HepG2 (cell line): ENCODE data around the gene PTH. TPM values are rescaled to one million over a fixed set of nuclear protein-coding genes. Genes with fewer than 3 reads are reported as not detected.
A peak's percentile ranks its signal among the peaks of the same experiment; 100 is the strongest.

Experiments used
- CENPT ChIP-seq: sonication (generic); formaldehyde crosslinking; IDR thresholded peaks from 2 replicates; pipeline ENCODE4 v1.8.0; 2022; ENCODE audit warnings: low read depth, mild to moderate bottlenecking, moderate library complexity, missing genetic modification reagents
- CSRNP2 ChIP-seq: sonication (generic); formaldehyde crosslinking; conservative IDR thresholded peaks from 2 replicates; pipeline ENCODE4 v1.8.0; 2022; ENCODE audit warnings: low read depth, missing genetic modification reagents
- ETV6 ChIP-seq: sonication (generic); formaldehyde crosslinking; conservative IDR thresholded peaks from 2 replicates; pipeline ENCODE4 v1.4.0; 2020; ENCODE audit warnings: missing genetic modification reagents
- FOXP4 ChIP-seq: sonication (generic); formaldehyde crosslinking; IDR thresholded peaks from 2 replicates; pipeline ENCODE4 v1.4.0; 2020; ENCODE audit warnings: missing genetic modification reagents
- GMEB1 ChIP-seq: sonication (generic); formaldehyde crosslinking; IDR thresholded peaks from 2 replicates; pipeline ENCODE4 v1.5.1; 2020; ENCODE audit warnings: missing genetic modification reagents, mild to moderate bottlenecking, borderline replicate concordance
- HNF4G ChIP-seq, 2 experiments: sonication (generic) in 1 of 2; formaldehyde crosslinking in 1 of 2; IDR thresholded peaks; 2 replicates each; pipeline versions ENCODE4 v1.4.0 to v1.6.1; 2011 to 2020; ENCODE audit warnings: borderline replicate concordance in 2 of 2, low read depth in 2 of 2, mild to moderate bottlenecking in 2 of 2, low read length in 1 of 2, missing genetic modification reagents in 1 of 2, moderate library complexity in 1 of 2
- JUN ChIP-seq: sonication (generic); formaldehyde crosslinking; IDR thresholded peaks from 2 replicates; pipeline ENCODE4 v1.4.0; 2020; ENCODE audit warnings: mild to moderate bottlenecking, missing genetic modification reagents
- MXD1 ChIP-seq: sonication (generic); formaldehyde crosslinking; IDR thresholded peaks from 2 replicates; pipeline ENCODE4 v1.4.0; 2020; ENCODE audit warnings: mild to moderate bottlenecking, missing genetic modification reagents
- PCBP2 ChIP-seq: fragments of 200-400 bp; formaldehyde crosslinking; optimal IDR thresholded peaks from 2 replicates; pipeline ENCODE3; 2018; ENCODE audit warnings: low read length, low read depth; ENCODE audit not compliant: poor library complexity, severe bottlenecking
- SMC3 ChIP-seq: IDR thresholded peaks from 2 replicates; pipeline ENCODE4 v1.6.1; 2011; ENCODE audit warnings: low read length, improper control_type of control experiment
- U2AF1 ChIP-seq: fragments of 200-400 bp; formaldehyde crosslinking; optimal IDR thresholded peaks from 2 replicates; pipeline ENCODE3; 2017; ENCODE audit warnings: mild to moderate bottlenecking, low read depth, low read length
- ZMAT5 ChIP-seq: sonication (generic); formaldehyde crosslinking; IDR thresholded peaks from 2 replicates; pipeline ENCODE4 v1.5.0; 2020; ENCODE audit warnings: mild to moderate bottlenecking, low read depth, missing genetic modification reagents, borderline replicate concordance
- ZNF142 ChIP-seq: sonication (generic); formaldehyde crosslinking; IDR thresholded peaks from 2 replicates; pipeline ENCODE4 v1.4.0; 2020; ENCODE audit warnings: missing genetic modification reagents
- ZNF205 ChIP-seq: IDR thresholded peaks from 2 replicates; pipeline ENCODE4 v1.6.1; 2018; ENCODE audit warnings: missing biosample characterization, missing genetic modification reagents
- ZNF776 ChIP-seq: sonication (generic); formaldehyde crosslinking; IDR thresholded peaks from 2 replicates; pipeline ENCODE4 v1.4.0; 2020; ENCODE audit warnings: mild to moderate bottlenecking, missing genetic modification reagents
- polyA plus RNA-seq, 8 experiments: library from polyadenylated mRNA; depleted of rRNA in 3 of 8; stranded (reverse) in 7 of 8; unstranded in 1 of 8; fragments of >200 nt; fragmentation: Illumina TruSeq in 4 of 8; extraction: Trizol in 4 of 8; gene quantifications; 2 replicates each; pipeline versions ENCODE4 v1.2.1 to v1.2.3, GENCODE V29; 2011 to 2016; ENCODE audit warnings: low read depth in 4 of 8, missing spikeins in 1 of 8, mixed read lengths in 1 of 8; ENCODE audit not compliant: insufficient read depth in 1 of 8
- total RNA-seq, 5 experiments: library from RNA; depleted of rRNA; stranded (reverse); fragments of >200 nt; fragmentation: Illumina TruSeq; extraction: Trizol; gene quantifications; 2 replicates each; pipeline ENCODE4 v1.2.3, GENCODE V29; 2016; ENCODE audit warnings: low read depth in 1 of 5

The PTH gene
- total and polyA plus RNA-seq, 2 of the 13 experiments (the other 11 are each of a cell fraction or from before 2014, with no cell fraction given) = not detected

GRCh38 chr11:13462901-13463778 lies 32.7 kb downstream of the PTH start, which contains the start of gene BTBD10 (continued):
- no peak for TF ChIP-seq ZNF776 (CRISPR knock-in tag)
- TF ChIP-seq ZNF142 = no peak
- peak; percentile 68 for TF ChIP-seq ZNF205 (CRISPR knock-in tag)
- TF ChIP-seq JUN (CRISPR knock-in tag) = no peak
- TF ChIP-seq SMC3 = no peak
- no peak for TF ChIP-seq CENPT (CRISPR knock-in tag)
- TF ChIP-seq CSRNP2 (CRISPR knock-in tag) = no peak
- 0 out of 2 replicates have a peak, but pooled peaks have one; percentile 54 for TF ChIP-seq ETV6 (CRISPR knock-in tag)
- no peak for TF ChIP-seq ZMAT5 (CRISPR knock-in tag)
- TF ChIP-seq GMEB1 (CRISPR knock-in tag) = peak; percentile 59
- TF ChIP-seq HNF4G (IDR thresholded peaks at IDR 0.05; ENCODE audit: borderline replicate concordance, low read depth, low read length) = 0 out of 2 replicates have a peak, but pooled peaks have one; percentile 21
- TF ChIP-seq HNF4G (CRISPR knock-in tag; IDR thresholded peaks at IDR 0.05; ENCODE audit: borderline replicate concordance, low read depth) = no peak; the same call in 1 of the 2 replicates
- TF ChIP-seq U2AF1 = no peak
- no peak for TF ChIP-seq PCBP2
- no peak for TF ChIP-seq FOXP4 (CRISPR knock-in tag)
- peak; percentile 48; the same call in 1 of the 2 replicates for TF ChIP-seq MXD1 (CRISPR knock-in tag)
